Measurements from ENCODE around the gene HIVEP3.

DNA sequence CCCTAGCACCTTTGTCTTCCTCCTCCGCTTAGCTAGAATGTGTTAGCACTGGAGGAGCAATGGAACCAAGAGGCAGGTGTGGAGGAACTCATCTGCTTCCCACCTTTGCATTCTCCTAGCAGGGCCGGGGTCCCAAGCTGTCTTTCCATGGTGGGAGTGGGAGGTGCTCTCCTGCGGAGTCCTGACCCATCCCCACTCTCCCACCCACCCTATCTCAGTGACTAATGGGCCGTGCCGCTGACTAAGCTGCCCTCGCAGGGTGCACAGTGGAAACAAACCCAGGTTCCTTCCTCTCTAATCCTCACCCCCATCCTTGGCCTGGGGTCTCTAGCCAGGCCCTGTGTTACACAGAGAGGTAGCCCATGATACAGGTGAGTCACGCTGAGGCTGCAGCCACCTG, 177.5 kb downstream of the HIVEP3 start:
- TF ChIP-seq CTCF (IDR thresholded peaks at IDR 0.05) (no peak), EZH2 (IDR thresholded peaks at IDR 0.05; ENCODE audit: borderline replicate concordance, insufficient read depth, low read depth, low read length, poor library complexity, severe bottlenecking) (no peak)
